ENCODE results near the gene CPN2.
A peak's percentile ranks its signal among the peaks of the same experiment; 100 is the strongest.

CPN2 gene

GRCh38 chr3:194313560-194314387 is 37.4 kb downstream of the CPN2 start:
- Mint-ChIP-seq H3K27ac (no peak overlapping the region), H3K9me3 (peaks cover 0 to under 1% of the 10 kb centered on the region in 2 donors), H3K4me3 (no peak overlapping the region), H3K4me1 (peaks cover 26 to 57% of the 10 kb centered on the region in 2 donors), H3K36me3 (peaks cover 0 to under 1% of the 10 kb centered on the region in 2 donors), H3K27me3 (peaks cover 48 to 75% of the 10 kb centered on the region in 2 donors)
- ATAC-seq (replicated peaks) (no peak), DNase-seq (no peak)

- Mint-ChIP-seq H3K4me1 (peaks cover 30 to 64% of the 10 kb centered on the region in 2 donors), H3K4me3 (no peak overlapping the region), H3K27me3 (peaks cover 46 to 66% of the 10 kb centered on the region in 2 donors), H3K9me3 (no peaks in the 10 kb centered on the region), H3K27ac (no peak overlapping the region), H3K36me3 (no peaks in the 10 kb centered on the region)
- no peak for DNase-seq
- no peak for ATAC-seq (replicated peaks)
Measured at GRCh38 chr3:194312743-194313281, 38.3 kb downstream of the CPN2 start.

GRCh38 chr3:194312186-194312742 is 38.9 kb downstream of the CPN2 start:
- Mint-ChIP-seq H3K4me3 (no peak overlapping the region), H3K27ac (no peak overlapping the region), H3K4me1 (peaks cover 36 to 69% of the 10 kb centered on the region in 2 donors), H3K36me3 (no peaks in the 10 kb centered on the region), H3K9me3 (no peaks in the 10 kb centered on the region), H3K27me3 (peaks cover 41 to 60% of the 10 kb centered on the region in 2 donors)
- DNase-seq (no peak), ATAC-seq (replicated peaks) (no peak)

GRCh38 chr3:194311000-194311399 is 40.1 kb downstream of the CPN2 start:
- ATAC-seq (replicated peaks) (no peak), DNase-seq (no peak)
- no peaks in the 10 kb centered on the region for H3K36me3 Mint-ChIP-seq
- no peaks in the 10 kb centered on the region for H3K9me3 Mint-ChIP-seq
- H3K4me3 Mint-ChIP-seq = no peak overlapping the region
- peaks cover 44 to 74% of the 10 kb centered on the region in 2 donors for H3K4me1 Mint-ChIP-seq
- H3K27me3 Mint-ChIP-seq = peaks cover 36 to 51% of the 10 kb centered on the region in 2 donors
- H3K27ac Mint-ChIP-seq = no peak overlapping the region

GRCh38 chr3:194310060-194310835 is 40.9 kb downstream of the CPN2 start:
- Mint-ChIP-seq H3K9me3 (no peaks in the 10 kb centered on the region), H3K36me3 (no peaks in the 10 kb centered on the region), H3K27ac (no peak overlapping the region), H3K27me3 (peaks cover 34 to 47% of the 10 kb centered on the region in 2 donors), H3K4me3 (no peak overlapping the region), H3K4me1 (peaks cover 48 to 75% of the 10 kb centered on the region in 2 donors)
- no peak for ATAC-seq (replicated peaks)
- DNase-seq = no peak

DNA sequence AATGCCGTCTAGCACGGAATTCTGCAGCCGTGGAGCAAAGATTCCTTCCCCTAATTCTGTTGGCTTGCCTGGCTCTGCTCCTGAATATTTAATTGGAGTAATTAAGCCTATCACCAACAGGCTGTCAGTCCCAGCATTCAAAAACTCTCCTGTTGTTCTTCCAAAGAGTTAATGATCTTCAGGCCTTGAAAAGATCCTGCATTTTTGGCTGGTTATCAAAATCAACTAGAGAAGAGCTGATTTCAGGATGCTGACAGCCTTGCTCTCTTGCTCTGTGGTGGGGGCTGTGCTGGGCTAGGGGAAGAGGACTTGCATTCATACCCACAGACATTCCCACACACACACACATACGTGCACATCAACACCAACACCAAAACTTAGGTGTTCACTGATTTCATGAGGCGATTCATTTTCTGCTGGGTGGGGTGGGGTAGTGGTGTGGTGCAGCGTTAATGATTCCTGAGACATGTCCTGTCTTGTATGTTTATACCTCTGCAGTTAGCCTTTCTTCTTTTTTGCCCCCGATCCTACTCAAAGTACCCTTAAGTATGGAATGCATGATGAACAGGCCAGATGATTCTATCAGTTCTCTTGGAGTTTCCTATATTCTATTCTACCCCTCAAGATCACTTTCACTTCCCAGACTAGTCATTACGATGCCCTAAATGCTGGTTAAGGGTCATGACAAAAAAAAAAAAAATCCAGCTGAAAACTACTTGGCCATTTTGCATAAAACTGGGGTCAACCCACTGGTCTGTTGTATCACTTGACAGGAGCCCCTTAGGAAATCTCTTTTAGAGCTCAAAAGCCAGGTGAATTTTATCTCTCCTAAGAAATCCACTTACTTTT is 42.3 kb downstream of the CPN2 start:
- no peak overlapping the region for H3K27ac Mint-ChIP-seq
- ATAC-seq (replicated peaks) = peak; percentile 26 to 39
- H3K9me3 Mint-ChIP-seq = peaks cover 0 to 2% of the 10 kb centered on the region in 2 donors
- peaks cover 28 to 39% of the 10 kb centered on the region in 2 donors for H3K27me3 Mint-ChIP-seq
- H3K4me1 Mint-ChIP-seq = peaks cover 51 to 72% of the 10 kb centered on the region in 2 donors
- no peak overlapping the region for H3K4me3 Mint-ChIP-seq
- peaks cover 0 to 3% of the 10 kb centered on the region in 2 donors for H3K36me3 Mint-ChIP-seq
- no peak for DNase-seq

GRCh38 chr3:194307849-194308248 is 43.3 kb downstream of the CPN2 start:
- Mint-ChIP-seq H3K27ac (peak overlapping the region; percentile 27), H3K4me3 (no peak overlapping the region), H3K36me3 (peaks cover 0 to 3% of the 10 kb centered on the region in 2 donors), H3K27me3 (peaks cover 18 to 29% of the 10 kb centered on the region in 2 donors), H3K9me3 (peaks cover 0 to 2% of the 10 kb centered on the region in 2 donors), H3K4me1 (peaks cover 46 to 62% of the 10 kb centered on the region in 2 donors)
- ATAC-seq (replicated peaks) (peak in 1 of 2 donors; percentile 23), DNase-seq (no peak)

DNA sequence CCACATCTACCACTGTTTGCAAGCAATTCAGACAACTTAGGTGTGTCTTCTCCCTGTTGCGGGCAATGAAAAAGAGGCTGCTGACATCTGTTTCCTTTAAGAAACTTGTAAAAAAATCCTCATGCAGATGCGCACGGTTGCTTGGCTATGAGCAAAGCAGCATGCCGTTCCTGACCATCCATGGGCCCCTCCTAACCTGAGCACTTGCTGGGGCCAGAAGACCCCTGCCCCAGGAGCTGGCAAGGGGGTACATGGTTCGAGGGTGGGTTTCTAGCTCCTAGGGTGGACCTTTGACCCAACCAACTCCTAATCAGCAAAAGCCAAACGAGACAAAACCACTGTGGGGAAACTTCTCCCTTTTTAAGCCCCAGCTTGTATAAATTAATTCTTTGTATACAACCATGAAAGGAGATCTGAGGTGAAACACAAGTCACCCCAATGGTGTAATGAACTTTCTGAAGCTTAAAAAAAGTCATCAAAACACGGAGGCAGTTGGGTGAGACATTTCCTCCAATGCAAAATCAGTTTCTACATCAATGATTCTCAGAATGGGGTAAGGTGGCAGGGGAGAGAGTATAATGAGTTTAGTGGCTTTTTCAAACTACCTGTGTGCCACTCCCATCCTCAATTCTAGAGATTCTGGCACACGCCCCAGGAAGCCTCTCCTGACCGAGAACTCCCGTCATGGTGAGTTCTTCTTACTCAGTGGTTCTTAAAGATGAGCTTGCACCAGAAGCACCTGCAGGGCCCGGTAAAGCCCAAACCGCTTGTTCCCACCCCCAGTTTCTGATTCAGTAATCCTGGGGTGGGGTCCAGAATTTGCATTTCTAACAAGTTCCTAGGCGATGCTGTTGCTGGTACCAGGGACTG is 44.1 kb downstream of the CPN2 start:
- H3K4me1 Mint-ChIP-seq = peaks cover 42 to 54% of the 10 kb centered on the region in 2 donors
- ATAC-seq (replicated peaks) (peak; percentile 56 to 69), DNase-seq (peak; percentile 57)
- H3K9me3 Mint-ChIP-seq = peaks cover 0 to 2% of the 10 kb centered on the region in 2 donors
- H3K36me3 Mint-ChIP-seq = peaks cover 0 to 3% of the 10 kb centered on the region in 2 donors
- peak overlapping the region; percentile 92 for H3K27ac Mint-ChIP-seq
- H3K4me3 Mint-ChIP-seq = peak overlapping the region; percentile 29 to 66
- H3K27me3 Mint-ChIP-seq = peaks cover 10 to 20% of the 10 kb centered on the region in 2 donors

- Mint-ChIP-seq H3K4me3 (peak overlapping the region; percentile 29 to 66), H3K4me1 (peaks cover 42 to 53% of the 10 kb centered on the region in 2 donors), H3K27me3 (peaks cover 5 to 12% of the 10 kb centered on the region in 2 donors), H3K36me3 (peaks cover 0 to 3% of the 10 kb centered on the region in 2 donors), H3K27ac (peak overlapping the region; percentile 92), H3K9me3 (peaks cover 0 to 2% of the 10 kb centered on the region in 2 donors)
- DNase-seq (peak; percentile 61), ATAC-seq (replicated peaks) (peak; percentile 67 to 71)
Measured at GRCh38 chr3:194306109-194306686, 44.9 kb downstream of the CPN2 start.

GRCh38 chr3:194305356-194306108 is 45.6 kb downstream of the CPN2 start:
- DNase-seq (no peak), ATAC-seq (replicated peaks) (no peak)
- H3K27me3 Mint-ChIP-seq = peaks cover under 1 to 6% of the 10 kb centered on the region in 2 donors
- H3K36me3 Mint-ChIP-seq = peaks cover 0 to 3% of the 10 kb centered on the region in 2 donors
- peaks cover 42 to 53% of the 10 kb centered on the region in 2 donors for H3K4me1 Mint-ChIP-seq
- no peak overlapping the region for H3K4me3 Mint-ChIP-seq
- H3K27ac Mint-ChIP-seq = no peak overlapping the region
- H3K9me3 Mint-ChIP-seq = peaks cover 0 to 2% of the 10 kb centered on the region in 2 donors

GRCh38 chr3:194304186-194304917 is 46.8 kb downstream of the CPN2 start:
- peaks cover 41 to 46% of the 10 kb centered on the region in 2 donors for H3K4me1 Mint-ChIP-seq

More at GRCh38 chr3:194304186-194304917, 46.8 kb downstream of the CPN2 start:
- Mint-ChIP-seq H3K27ac (no peak overlapping the region), H3K36me3 (peaks cover 0 to 3% of the 10 kb centered on the region in 2 donors), H3K4me3 (no peak overlapping the region), H3K9me3 (peaks cover 0 to 2% of the 10 kb centered on the region in 2 donors), H3K27me3 (peaks cover 7 to 12% of the 10 kb centered on the region in 2 donors)
- no peak for DNase-seq
- ATAC-seq (replicated peaks) = no peak

Measured in stimulated activated naive B cell treated with anti-CD40 and anti-IgM and Interleukin-4, amounts not matched to agents 10 μg/mL and 1 μg/mL and 100 μg/mL, for 72 hours (primary cell).